H9 (cell line): ENCODE results near the gene GPR150. TPM values are rescaled to one million over a fixed set of nuclear protein-coding genes. Genes with fewer than 3 reads are reported as not detected.

Source experiments
- DNase-seq: peaks from one replicate; pipeline ENCODE4 v3.0.0-alpha.2; 2017
- H2AFZ ChIP-seq: one replicate; pipeline ENCODE4 v1.6.1; 2013; ENCODE audit warnings: mild to moderate bottlenecking, low read length, control low read depth, moderate library complexity
- H2AK5ac ChIP-seq: 2 replicates; pipeline ENCODE4 v1.6.1; 2013; ENCODE audit warnings: low read length, control low read depth, mixed read lengths; ENCODE audit not compliant: insufficient read length
- H2BK120ac ChIP-seq: one replicate; pipeline ENCODE4 v1.6.1; 2013; ENCODE audit warnings: low read depth, mild to moderate bottlenecking, low read length, control low read depth, inconsistent platforms; ENCODE audit not compliant: poor library complexity, severe bottlenecking
- H2BK12ac ChIP-seq: 2 replicates; pipeline ENCODE4 v1.6.1; 2013; ENCODE audit warnings: low read length, control low read depth, mixed read lengths, low read depth; ENCODE audit not compliant: insufficient read length
- H2BK15ac ChIP-seq: 2 replicates; pipeline ENCODE4 v1.6.1; 2013; ENCODE audit warnings: low read depth, low read length, control low read depth
- H2BK20ac ChIP-seq: one replicate; pipeline ENCODE4 v1.6.1; 2013; ENCODE audit warnings: low read depth, mild to moderate bottlenecking, low read length, control low read depth, inconsistent platforms; ENCODE audit not compliant: poor library complexity, severe bottlenecking
- H2BK5ac ChIP-seq: 2 replicates; pipeline ENCODE4 v1.6.1; 2013; ENCODE audit warnings: low read length, control low read depth, mixed read lengths; ENCODE audit not compliant: insufficient read length
- H3K14ac ChIP-seq: 2 replicates; pipeline ENCODE4 v1.6.1; 2013; ENCODE audit warnings: low read length, control low read depth; ENCODE audit not compliant: insufficient read depth
- H3K18ac ChIP-seq: 2 replicates; pipeline ENCODE4 v1.6.1; 2013; ENCODE audit warnings: low read depth, mild to moderate bottlenecking, mixed read lengths, low read length, control low read depth; ENCODE audit not compliant: insufficient read length
- H3K23ac ChIP-seq: 2 replicates; pipeline ENCODE4 v1.6.1; 2013; ENCODE audit warnings: low read length, control low read depth, mixed read lengths, low read depth; ENCODE audit not compliant: insufficient read length
- H3K23me2 ChIP-seq: 2 replicates; pipeline ENCODE4 v1.6.1; 2013; ENCODE audit warnings: low read depth, mild to moderate bottlenecking, mixed read lengths, low read length, control low read depth; ENCODE audit not compliant: insufficient read length, poor library complexity, severe bottlenecking
- H3K27ac ChIP-seq: 2 replicates; pipeline ENCODE4 v1.5.1; 2013; ENCODE audit warnings: low read length, control low read depth, mixed read lengths, low read depth; ENCODE audit not compliant: insufficient read length
- H3K27me3 ChIP-seq: 2 replicates; pipeline ENCODE4 v1.6.1; 2013; ENCODE audit warnings: low read length, control low read depth, inconsistent platforms; ENCODE audit not compliant: insufficient read depth
- H3K4ac ChIP-seq: 2 replicates; pipeline ENCODE4 v1.6.1; 2013; ENCODE audit warnings: low read depth, mild to moderate bottlenecking, control low read depth, inconsistent platforms, low read length, moderate library complexity
- H3K4me1 ChIP-seq: 2 replicates; pipeline ENCODE4 v1.6.1; 2013; ENCODE audit warnings: low read length, control low read depth, inconsistent platforms; ENCODE audit not compliant: insufficient read depth
- H3K4me2 ChIP-seq: 2 replicates; pipeline ENCODE4 v1.6.1; 2013; ENCODE audit warnings: low read length, control low read depth, mixed read lengths; ENCODE audit not compliant: insufficient read length, insufficient read depth
- H3K56ac ChIP-seq: 2 replicates; pipeline ENCODE4 v1.6.1; 2013; ENCODE audit warnings: low read depth, mild to moderate bottlenecking, mixed read lengths, low read length, control low read depth; ENCODE audit not compliant: insufficient read length
- H3K79me1 ChIP-seq: 2 replicates; pipeline ENCODE4 v1.6.1; 2013; ENCODE audit warnings: low read depth, mild to moderate bottlenecking, moderate library complexity, low read length, control low read depth, inconsistent platforms; ENCODE audit not compliant: insufficient read depth, poor library complexity, severe bottlenecking
- H3K79me2 ChIP-seq: 2 replicates; pipeline ENCODE4 v1.6.1; 2013; ENCODE audit warnings: low read length, control low read depth, inconsistent platforms; ENCODE audit not compliant: insufficient read depth
- H3K9ac ChIP-seq: 2 replicates; pipeline ENCODE4 v1.6.1; 2013; ENCODE audit warnings: low read length, control low read depth, mixed read lengths; ENCODE audit not compliant: insufficient read length; ENCODE audit errors: extremely low read depth
- H3K9me3 ChIP-seq: one replicate; pipeline ENCODE4 v1.6.1; 2013; ENCODE audit warnings: low read depth, low read length, inconsistent platforms; ENCODE audit not compliant: control insufficient read depth
- H3T11ph ChIP-seq: one replicate; pipeline ENCODE4 v1.6.1; 2013; ENCODE audit warnings: mild to moderate bottlenecking, low read length, control low read depth, inconsistent platforms
- H4K20me1 ChIP-seq: one replicate; pipeline ENCODE4 v1.6.1; 2013; ENCODE audit not compliant: control insufficient read depth, insufficient read length, insufficient read depth
- H4K5ac ChIP-seq: 2 replicates; pipeline ENCODE4 v1.6.1; 2013; ENCODE audit warnings: low read depth, mild to moderate bottlenecking, mixed read lengths, low read length, control low read depth; ENCODE audit not compliant: insufficient read length
- H4K8ac ChIP-seq: replicated peaks from 2 replicates; pipeline ENCODE4 v1.6.1; 2013; ENCODE audit warnings: low read length, control low read depth, mixed read lengths, low read depth; ENCODE audit not compliant: insufficient read length
- H4K91ac ChIP-seq: 2 replicates; pipeline ENCODE4 v1.6.1; 2013; ENCODE audit warnings: low read depth, mild to moderate bottlenecking, moderate library complexity, mixed read lengths, low read length, control low read depth; ENCODE audit not compliant: insufficient read length
- H3K27ac Mint-ChIP-seq, 3 experiments: 2 replicates in 2 of 3; 3 replicates in 1 of 3; pipeline ENCODE4 v1.8.0; 2020 to 2021; ENCODE audit warnings: mixed read lengths in 3 of 3, mild to moderate bottlenecking in 1 of 3, moderate library complexity in 1 of 3
- H3K27me3 Mint-ChIP-seq: 2 replicates; pipeline ENCODE4 v1.8.0; 2021; ENCODE audit warnings: low read depth, mild to moderate bottlenecking, moderate library complexity, mixed read lengths
- H3K36me3 Mint-ChIP-seq, 3 experiments: 2 replicates in 2 of 3; 3 replicates in 1 of 3; pipeline ENCODE4 v1.8.0; 2020 to 2021; ENCODE audit warnings: low read depth in 3 of 3, mixed read lengths in 3 of 3; ENCODE audit not compliant: insufficient read depth in 1 of 3
- H3K4me1 Mint-ChIP-seq, 2 experiments: 2 replicates each; pipeline ENCODE4 v1.8.0; 2020; ENCODE audit warnings: mixed read lengths in 2 of 2
- H3K4me3 Mint-ChIP-seq, 2 experiments: 2 replicates in 1 of 2; 3 replicates in 1 of 2; pipeline ENCODE4 v1.8.0; 2020 to 2021; ENCODE audit warnings: mild to moderate bottlenecking in 2 of 2, mixed read lengths in 2 of 2, moderate library complexity in 1 of 2
- H3K9me3 Mint-ChIP-seq, 2 experiments: 2 replicates in 1 of 2; 3 replicates in 1 of 2; pipeline ENCODE4 v1.8.0; 2020; ENCODE audit warnings: mild to moderate bottlenecking in 2 of 2, mixed read lengths in 2 of 2, moderate library complexity in 1 of 2
- CTCF ChIP-seq: fragments of 200-600 bp; sonication (generic); conservative IDR thresholded peaks from 3 replicates; pipeline ENCODE4 v1.8.0; 2021; ENCODE audit warnings: antibody characterized with exemption, mild to moderate bottlenecking
- WGBS: extraction: QIAGEN DNeasy Blood & Tissue Kit; methylation state at CpG from one replicate; pipeline ENCODE4 v1.1.7; 2013; ENCODE audit warnings: missing lambda C conversion rate, low lambda C conversion rate, mixed read lengths; ENCODE audit not compliant: insufficient read length; ENCODE audit errors: extremely low coverage; 5-methylcytosine and 5-hydroxymethylcytosine counted together
- total RNA-seq: library from RNA; stranded (reverse); gene quantifications from 2 replicates; pipeline ENCODE4 v1.2.1, GENCODE V29; 2021

Gene GPR150
- total RNA-seq, 1 experiment from 2014 or later: not detected

GRCh38 chr5:95583992-95584391 is 35.9 kb upstream of the GPR150 start:
- no peaks in the 10 kb centered on the region for H3K27me3 Mint-ChIP-seq
- Histone ChIP-seq H3K56ac (no peak overlapping the region), H2BK20ac (no peak overlapping the region), H2AFZ (no peak overlapping the region), H3K23ac (no peak overlapping the region), H3T11ph (no peak overlapping the region), H4K5ac (no peak overlapping the region), H3K27ac (no peak overlapping the region), H3K9ac (no peak overlapping the region), H2BK120ac (no peak overlapping the region), H4K20me1 (no peaks in the 10 kb centered on the region), H3K18ac (no peak overlapping the region), H3K4me2 (no peak overlapping the region), H2BK15ac (no peak overlapping the region), H2BK12ac (no peak overlapping the region), H3K27me3 (no peaks in the 10 kb centered on the region), H3K79me2 (no peaks in the 10 kb centered on the region), H3K4me1 (no peaks in the 10 kb centered on the region), H3K4ac (no peak overlapping the region), H3K23me2 (no peaks in the 10 kb centered on the region), H4K8ac (no peak overlapping the region), H2AK5ac (no peak overlapping the region), H4K91ac (no peak overlapping the region), H3K9me3 (no peaks in the 10 kb centered on the region), H2BK5ac (no peak overlapping the region), H3K14ac (no peak overlapping the region), H3K79me1 (no peaks in the 10 kb centered on the region)
- no peak for DNase-seq
- no peaks in the 10 kb centered on the region; a peak in 1 of 5 replicates for H3K9me3 Mint-ChIP-seq
- H3K4me3 Mint-ChIP-seq: no peak overlapping the region
- no peaks in the 10 kb centered on the region for H3K4me1 Mint-ChIP-seq
- TF ChIP-seq CTCF: no peak
- no peak overlapping the region for H3K27ac Mint-ChIP-seq
- peaks cover 0 to 5% (median 3%) of the 10 kb centered on the region in 3 experiments; a peak in 2 of 7 replicates for H3K36me3 Mint-ChIP-seq
- WGBS: no CpG with 5 or more reads among the region's 1 CpG
